GM12878 (cell line): ENCODE measurements around the gene BSND. TPM values are rescaled to one million over a fixed set of nuclear protein-coding genes. Genes with fewer than 3 reads are reported as not detected.

Experiments used
- ATAC-seq: fragments of 200-7000 bp; cut with Tn5 transposase; 3 replicates; pipeline ENCODE4 v1.9.1; 2020; ENCODE audit warnings: mild to moderate bottlenecking, moderate library complexity
- Bru-seq: library from RNA; stranded (reverse); fragments of 400-500 nt; gene quantifications from one replicate; lab custom pipeline; 2021; lab: Mats Ljungman, UMichigan
- BruChase-seq, 2 experiments: library from RNA; stranded (reverse); fragments of 400-500 nt; gene quantifications; one replicate each; lab custom pipeline; 2021; lab: Mats Ljungman, UMichigan
- BruUV-seq: library from RNA; stranded (reverse); fragments of 400-500 nt; replicated peaks from 2 replicates; lab custom pipeline; 2021; lab: Mats Ljungman, UMichigan
- CTCF ChIA-PET: fragments of 300-600 bp; sonication (Branson Sonifier 250); formaldehyde crosslinking; extraction: SDS; loops from one replicate; lab custom pipeline; 2021; ENCODE audit warnings: inconsistent platforms; lab: Yijun Ruan, JAX
- POLR2A ChIA-PET: fragments of 350-600 bp; formaldehyde crosslinking; extraction: SDS; loops from one replicate; lab custom pipeline; 2021; ENCODE audit warnings: inconsistent platforms; lab: Charles Lee
- RAD21 ChIA-PET: fragments of 300-600 bp; sonication (Branson Sonifier 250); formaldehyde crosslinking; loops from one replicate; lab custom pipeline; 2023; ENCODE audit warnings: antibody characterized with exemption; ENCODE audit not compliant: unreplicated experiment; lab: Charles Lee
- SMC1A ChIA-PET: fragments of 300-600 bp; sonication (Branson Sonifier 250); formaldehyde crosslinking; loops from one replicate; lab custom pipeline; 2023; ENCODE audit not compliant: unreplicated experiment, uncharacterized antibody; lab: Charles Lee
- DNase-seq: peaks from one replicate; pipeline ENCODE4 v3.0.0-alpha.2; 2011; ENCODE audit warnings: low read depth, low spot score
- FAIRE-seq: peaks from 3 replicates; lab custom pipeline; 2011; peaks lifted over from hg19 to GRCh38; lab: Jason Lieb, UNC
- H2AFZ ChIP-seq: 2 replicates; pipeline ENCODE4 v1.6.0; 2011; ENCODE audit warnings: low read depth, low read length, control low read depth; ENCODE audit not compliant: control insufficient read depth
- H3K27ac ChIP-seq: 2 replicates; pipeline ENCODE4 v1.5.1; 2011; ENCODE audit warnings: control low read depth; ENCODE audit not compliant: control insufficient read depth, insufficient read depth
- H3K27me3 ChIP-seq, 2 experiments: replicated peaks in 1 of 2; 2 replicates each; pipeline versions ENCODE4 v1.6.0 to v1.6.1; 2011; ENCODE audit warnings: low read length in 1 of 2; ENCODE audit not compliant: control insufficient read depth in 2 of 2, insufficient read depth in 2 of 2
- H3K36me3 ChIP-seq, 2 experiments: 2 replicates each; pipeline ENCODE4 v1.5.1; 2011; ENCODE audit warnings: low read length in 1 of 2; ENCODE audit not compliant: control insufficient read depth in 2 of 2, insufficient read depth in 2 of 2
- H3K4me1 ChIP-seq: 2 replicates; pipeline ENCODE4 v1.6.1; 2011; ENCODE audit warnings: mild to moderate bottlenecking, low read length, moderate library complexity, mixed read lengths; ENCODE audit not compliant: control insufficient read depth, insufficient read depth
- H3K4me2 ChIP-seq: 2 replicates; pipeline ENCODE4 v1.6.0; 2011; ENCODE audit warnings: control low read depth; ENCODE audit not compliant: control insufficient read depth, insufficient read depth
- H3K4me3 ChIP-seq: fragments of 200-600 bp; sonication (generic); 2 replicates; pipeline ENCODE4 v1.5.1; 2016
- H3K79me2 ChIP-seq: 2 replicates; pipeline ENCODE4 v1.6.0; 2011; ENCODE audit warnings: low read length; ENCODE audit not compliant: control insufficient read depth, insufficient read depth
- H3K9ac ChIP-seq: 2 replicates; pipeline ENCODE4 v1.8.0; 2011; ENCODE audit warnings: low read length, control low read depth, mixed read lengths; ENCODE audit not compliant: control insufficient read depth, insufficient read depth
- H3K9me3 ChIP-seq: replicated peaks from 3 replicates; pipeline ENCODE4 v1.5.1; 2011; ENCODE audit warnings: mild to moderate bottlenecking, low read length; ENCODE audit not compliant: control insufficient read depth, insufficient read depth
- H4K20me1 ChIP-seq: 2 replicates; pipeline ENCODE4 v1.6.0; 2011; ENCODE audit not compliant: control insufficient read depth, insufficient read depth
- BCLAF1 ChIP-seq: fragments of 450-650 bp; IDR thresholded peaks from 2 replicates; pipeline ENCODE4 v1.6.1; 2017; ENCODE audit warnings: antibody characterized with exemption, mild to moderate bottlenecking, moderate library complexity
- CTCF ChIP-seq, 3 experiments: IDR thresholded peaks in 2 of 3; conservative IDR thresholded peaks in 1 of 3; 2 replicates each; pipeline ENCODE4 v1.5.1; 2011; ENCODE audit warnings: low read depth in 3 of 3, low read length in 3 of 3, mild to moderate bottlenecking in 3 of 3, control low read depth in 2 of 3, moderate library complexity in 2 of 3, inconsistent platforms in 1 of 3, mixed read lengths in 1 of 3; ENCODE audit not compliant: control insufficient read depth in 2 of 3, insufficient read depth in 1 of 3; ENCODE audit errors: extremely low read depth in 1 of 3
- FOXK2 ChIP-seq: fragments of 450-650 bp; IDR thresholded peaks from 2 replicates; pipeline ENCODE4 v1.6.1; 2017; ENCODE audit warnings: mild to moderate bottlenecking, moderate library complexity
- HDAC6 ChIP-seq: fragments of 200-600 bp; sonication (generic); IDR thresholded peaks from one replicate; pipeline ENCODE4 v1.8.0; 2017; ENCODE audit warnings: antibody characterized with exemption; ENCODE audit not compliant: unreplicated experiment
- JUND ChIP-seq: IDR thresholded peaks from 2 replicates; pipeline ENCODE4 v1.6.1; 2012; ENCODE audit warnings: low read depth, mild to moderate bottlenecking, low read length, improper control_type of control experiment, moderate library complexity
- MYC ChIP-seq: IDR thresholded peaks from 2 replicates; pipeline ENCODE4 v1.6.1; 2011; ENCODE audit warnings: mild to moderate bottlenecking, low read length, moderate library complexity, inconsistent platforms; ENCODE audit not compliant: insufficient read depth, insufficient replicate concordance, insufficient read length, severe bottlenecking
- PML ChIP-seq: IDR thresholded peaks from 2 replicates; pipeline ENCODE4 v1.6.1; 2012; ENCODE audit warnings: low read length, inconsistent platforms
- SMAD5 ChIP-seq: IDR thresholded peaks from 2 replicates; pipeline ENCODE4 v1.6.1; 2016; ENCODE audit warnings: antibody characterized with exemption, low read depth
- SREBF1 ChIP-seq: IDR thresholded peaks from 2 replicates; pipeline ENCODE4 v1.6.1; 2012; ENCODE audit warnings: mild to moderate bottlenecking, low read length
- SUZ12 ChIP-seq: fragments of 200-600 bp; sonication (generic); IDR thresholded peaks from one replicate; pipeline ENCODE4 v1.6.1; 2018; ENCODE audit warnings: antibody characterized with exemption, mild to moderate bottlenecking; ENCODE audit not compliant: unreplicated experiment
- ZNF592 ChIP-seq: fragments of 450-650 bp; IDR thresholded peaks from 2 replicates; pipeline ENCODE4 v1.6.1; 2017; ENCODE audit warnings: mild to moderate bottlenecking, moderate library complexity
- WGBS: methylation state at CpG from one replicate; pipeline ENCODE4 v1.1.6; 2016; ENCODE audit warnings: low lambda C conversion rate; ENCODE audit not compliant: insufficient replicate concordance, insufficient coverage; ENCODE audit errors: missing lambda C conversion rate; 5-methylcytosine and 5-hydroxymethylcytosine counted together
- in situ Hi-C: fragments of 300-500 bp; cut with MboI; formaldehyde crosslinking; loops from 9 replicates; pipeline ENCODE4 v1.14.3; 2018; ENCODE audit warnings: mixed read lengths
- intact Hi-C: fragments of 100-400 bp; cut with micrococcal nuclease; formaldehyde crosslinking; loops from one replicate; pipeline ENCODE4 v1.14.2; 2022; ENCODE audit not compliant: unreplicated experiment
- long read RNA-seq, 2 experiments: library from polyadenylated mRNA; unstranded; transcript quantifications; one replicate each; pipeline ENCODE4 v2.0.0, GENCODE V29; 2019 to 2020
- polyA minus RNA-seq, 3 experiments: library from RNA; depleted of rRNA, polyadenylated mRNA; stranded (reverse); fragments of >200 nt; gene quantifications; 2 replicates each; pipeline ENCODE4 v1.2.3, GENCODE V29; 2011
- polyA plus RNA-seq, 11 experiments: library from polyadenylated mRNA; depleted of rRNA in 4 of 11; unstranded in 6 of 11; stranded (reverse) in 5 of 11; fragments of >200 nt; fragmentation: Nextera tagmentation in 4 of 11; fragmentation: Illumina TruSeq in 1 of 11; extraction: Ambion mirVana in 4 of 11; extraction: Trizol in 1 of 11; gene quantifications; 1 replicate in 1 of 11; 2 replicates in 10 of 11; pipeline versions ENCODE4 v1.2.1 to v1.2.3, GENCODE V29; 2011 to 2016; ENCODE audit warnings: inconsistent platforms in 2 of 11, missing spikeins in 2 of 11, low read depth in 1 of 11
- total RNA-seq, 4 experiments: library from RNA; depleted of rRNA in 3 of 4; stranded (reverse); fragments of >200 nt in 3 of 4; fragmentation: Illumina TruSeq in 1 of 4; extraction: Trizol in 1 of 4; gene quantifications; 2 replicates each; pipeline versions ENCODE4 v1.2.1 to v1.2.3, GENCODE V29; 2013 to 2021

Gene BSND
- not detected in 2 replicates for total RNA-seq (2013; cell fraction: nucleolus; rRNA removed)
- total RNA-seq (2014; rRNA removed) (not detected in 2 replicates), total RNA-seq (2014; rRNA removed; fragmentation: Illumina TruSeq; extraction: Trizol) (not detected in 2 replicates), total RNA-seq (2021) (0.03 TPM in 1 of 2 replicates, not detected in the other), polyA plus RNA-seq (2011; rRNA removed) (not detected in 2 replicates), polyA plus RNA-seq (2014; fragmentation: Illumina TruSeq; extraction: Trizol) (not detected in 2 replicates), polyA plus RNA-seq (2014; fragmentation: Nextera tagmentation; extraction: Ambion mirVana) (not detected), polyA plus RNA-seq (2014; rRNA removed) (0.01 TPM in 1 of 2 replicates, not detected in the other), polyA plus RNA-seq (2016; fragmentation: Nextera tagmentation; extraction: Ambion mirVana) (not detected), polyA minus RNA-seq (2011; rRNA and poly(A)+ RNA removed) (not detected in 2 replicates), Bru-seq, nascent RNA (percentile 6 among the genes with signal in this experiment), BruChase-seq, experiment 1, labeled RNA remaining after a 6-hour chase (percentile 9 among the genes with signal in this experiment), BruChase-seq, experiment 2, labeled RNA remaining after a 2-hour chase (percentile 6 among the genes with signal in this experiment)
- polyA plus RNA-seq (2011; ENCODE audit: low read depth): not detected
- 0.01 TPM in 1 of 2 replicates, not detected in the other for polyA plus RNA-seq (2011; cell fraction: cytosol; rRNA removed)
- 0.03 TPM in 1 of 2 replicates, not detected in the other for polyA plus RNA-seq (2011; cell fraction: nucleus; rRNA removed)
- 0.03 TPM in 1 of 2 replicates, not detected in the other for polyA plus RNA-seq (2012)
- not detected in 2 replicates for polyA minus RNA-seq (2011; cell fraction: cytosol; rRNA and poly(A)+ RNA removed)
- polyA minus RNA-seq (2011; cell fraction: nucleus; rRNA and poly(A)+ RNA removed): not detected in 2 replicates
- long read RNA-seq, experiment 1: 0 reads
- long read RNA-seq, experiment 2: 0 reads

- ATAC-seq: peak; percentile 54
- DNase-seq: no peak
- Histone ChIP-seq H3K4me3 (no peak within 1 kb of the TSS), H3K4me1 (peaks cover 3% of the 10 kb centered on the region; the same call in 1 of the 2 replicates), H2AFZ (no peak within 1 kb of the TSS), H3K36me3 (no peaks in the 10 kb centered on the region), H3K4me2 (no peak within 1 kb of the TSS), H3K9me3 (no peaks in the 10 kb centered on the region), H3K27me3 (peaks cover 2 to 5% of the 10 kb centered on the region in 2 experiments), H3K27ac (no peak within 1 kb of the TSS), H3K9ac (no peak within 1 kb of the TSS), H4K20me1 (no peaks in the 10 kb centered on the region; the same call in 1 of the 2 replicates), H3K79me2 (no peaks in the 10 kb centered on the region)
- ChIA-PET POLR2A (no interaction called here), CTCF (interaction anchor here (0.6 to 19.5 kb wide), 3 partner anchors 24 to 152 kb away, joined by 3 to 436 read pairs (median 9); no protein-coding TSS in a partner anchor), RAD21 (interaction anchor here (0.7 to 5.0 kb wide), 2 partner anchors 51 to 279 kb away, joined by 3 to 156 read pairs; no protein-coding TSS in a partner anchor), SMC1A (interaction anchor here (6.7 kb wide), 1 partner anchor 51 kb away, joined by 147 read pairs; no protein-coding TSS in a partner anchor)
- FAIRE-seq: no peak
- in situ Hi-C loops: loop anchor here (5.0 kb wide), 1 partner anchor 46 kb away; no protein-coding TSS in a partner anchor
- intact Hi-C loops: no loop called here
- no TSS peak for BruUV-seq
- WGBS: 38% methylated on average over 7 of the region's 7 CpGs
- TF ChIP-seq SUZ12 (no peak), PML (no peak), SREBF1 (no peak), BCLAF1 (no peak), CTCF (IDR thresholded peaks at IDR 0.05 in 2 of 3, conservative IDR thresholded peaks at IDR 0.05 in 1 of 3; ENCODE audit: control insufficient read depth in 2 of 3, extremely low read depth in 1 of 3, insufficient read depth in 1 of 3, low read depth in 3 of 3, low read length in 3 of 3) (no peak), SMAD5 (no peak), MYC (no peak), JUND (no peak), FOXK2 (no peak), ZNF592 (no peak), HDAC6 (no peak)
These were observed at the start of gene BSND for GRCh38 chr1:54998677-54999076. Gene BSND (plus strand): TSS chr1:54998933. CDS start chr1:54999187, 254 bp downstream.
